Measurements from ENCODE around the gene NTSR1. TPM values are rescaled to one million over a fixed set of nuclear protein-coding genes. Genes with fewer than 3 reads are reported as not detected.
"Not testable (repeated sequence)": the region's sequence is repeated elsewhere in the genome, so short reads cannot be mapped to it uniquely, and the experiment has no call there.

The NTSR1 gene
- total RNA-seq, 1 donor from 2014 or later: not detected

DNA sequence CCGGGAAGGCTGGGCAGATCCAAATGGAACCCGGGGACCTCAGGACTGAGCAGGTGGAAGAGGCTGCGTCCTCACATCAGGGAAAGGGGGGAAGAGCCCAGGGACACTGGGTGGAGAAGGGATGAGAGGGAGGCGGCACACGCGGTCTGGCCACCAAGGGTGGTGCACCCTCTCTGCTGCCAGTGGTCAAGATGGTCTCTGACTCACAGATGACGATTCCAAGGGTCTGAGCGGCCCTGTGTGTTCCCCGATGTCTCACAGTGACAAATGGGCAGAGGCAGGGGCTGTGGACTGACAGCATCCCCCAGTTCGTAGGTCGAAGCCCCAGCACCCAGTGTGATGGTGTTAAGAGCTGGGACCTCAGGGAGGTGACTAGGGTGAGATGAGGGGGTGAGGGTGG is 34.3 kb upstream of the NTSR1 start:
- DNase-seq (ENCODE audit: low read depth): no peak

DNA sequence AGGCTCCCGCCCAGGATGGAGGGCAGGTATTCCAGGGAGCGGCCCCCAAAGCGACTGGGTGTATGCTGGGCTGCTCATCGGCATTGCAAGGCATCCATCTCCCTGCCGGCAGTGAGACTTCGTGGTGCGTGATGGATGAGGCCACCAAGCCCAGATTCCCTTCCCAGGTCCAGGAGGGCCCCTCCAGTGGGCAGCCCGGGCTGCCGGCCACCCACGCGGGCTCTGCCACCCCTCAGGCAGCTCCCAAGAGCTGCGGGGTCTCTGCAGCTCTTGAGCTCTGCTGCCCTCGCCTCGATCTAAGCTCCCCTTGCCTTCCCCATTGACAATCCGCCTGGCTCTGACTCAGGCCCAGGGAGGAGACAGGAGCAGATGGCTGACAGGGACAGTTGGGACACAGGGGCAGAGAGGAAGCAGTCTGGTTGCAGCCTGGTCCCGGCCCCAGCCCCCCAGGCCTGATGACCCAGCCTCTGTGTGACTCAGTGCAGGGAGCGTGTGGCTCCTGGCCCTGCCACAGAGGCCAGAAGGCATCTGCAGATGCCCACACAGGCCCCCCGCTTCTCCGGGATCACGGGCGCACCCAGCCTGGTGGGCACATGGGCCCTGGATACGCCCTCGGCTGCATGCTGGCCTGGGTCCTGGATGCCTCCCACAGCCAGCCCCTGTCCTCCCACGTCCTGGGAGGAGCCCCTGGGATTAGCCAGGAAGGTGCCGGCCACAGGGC is 33.3 kb upstream of the NTSR1 start:
- DNase-seq (ENCODE audit: low read depth): no peak

DNA sequence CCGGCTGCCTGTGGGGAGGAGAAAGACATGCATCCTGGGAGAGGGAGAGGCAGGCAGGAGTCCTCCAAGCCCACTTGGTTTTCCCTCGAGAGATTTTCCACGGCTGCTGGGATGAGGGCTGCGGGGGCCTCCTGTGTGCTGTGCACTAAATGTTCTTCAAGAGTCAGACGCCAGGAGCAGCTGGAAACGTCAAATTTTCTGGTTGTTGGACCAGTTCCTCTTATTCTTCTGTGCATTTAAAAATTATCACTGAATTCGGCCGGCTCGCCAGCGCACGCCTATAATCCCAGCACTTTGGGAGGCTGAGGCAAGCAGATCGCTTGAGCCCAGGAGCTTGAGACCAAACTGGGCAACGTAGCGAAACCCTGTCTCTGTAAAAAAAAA is 32.8 kb upstream of the NTSR1 start:
- DNase-seq (ENCODE audit: low read depth): no peak

DNA sequence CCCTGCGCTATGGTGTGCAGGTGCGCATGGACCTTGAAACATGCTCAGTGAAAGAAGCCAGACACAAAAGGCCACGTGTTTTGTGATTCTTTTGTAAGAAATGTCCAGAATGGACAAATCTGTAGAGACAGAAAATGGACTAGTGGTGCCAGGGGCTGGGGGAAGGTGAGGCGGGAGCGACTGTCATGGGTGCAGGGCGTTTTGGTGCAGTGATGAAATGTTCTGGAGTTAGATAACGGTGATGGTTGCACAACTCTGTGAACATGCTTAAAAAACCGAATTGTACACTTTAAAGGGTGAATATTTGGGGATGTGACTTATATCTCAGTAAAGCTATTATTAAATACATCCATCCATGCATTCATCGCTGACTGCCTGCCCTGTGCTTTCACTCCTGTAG is 31.7 kb upstream of the NTSR1 start:
- DNase-seq (ENCODE audit: low read depth): no peak

DNA sequence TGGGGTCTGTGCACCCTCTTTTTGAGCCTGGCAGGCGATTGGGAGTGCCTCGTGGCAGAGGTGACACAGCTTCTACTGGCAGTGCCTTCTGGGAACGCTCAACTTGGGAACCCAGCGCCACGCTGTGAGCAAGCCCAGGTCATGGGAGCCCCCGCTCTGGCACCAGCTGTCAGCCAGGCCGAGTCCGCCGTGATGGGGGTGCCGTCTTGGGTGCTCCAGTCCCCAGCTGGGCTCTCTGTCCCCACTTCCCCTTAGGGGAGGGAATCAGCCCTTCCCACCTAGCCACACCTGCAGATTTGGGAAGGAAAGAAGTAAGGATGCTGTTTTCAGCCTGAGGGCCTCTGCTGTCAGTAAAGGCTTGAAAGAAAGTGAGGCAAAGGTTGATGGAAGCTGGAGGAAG is 31.0 kb upstream of the NTSR1 start:
- DNase-seq (ENCODE audit: low read depth): no peak

DNA sequence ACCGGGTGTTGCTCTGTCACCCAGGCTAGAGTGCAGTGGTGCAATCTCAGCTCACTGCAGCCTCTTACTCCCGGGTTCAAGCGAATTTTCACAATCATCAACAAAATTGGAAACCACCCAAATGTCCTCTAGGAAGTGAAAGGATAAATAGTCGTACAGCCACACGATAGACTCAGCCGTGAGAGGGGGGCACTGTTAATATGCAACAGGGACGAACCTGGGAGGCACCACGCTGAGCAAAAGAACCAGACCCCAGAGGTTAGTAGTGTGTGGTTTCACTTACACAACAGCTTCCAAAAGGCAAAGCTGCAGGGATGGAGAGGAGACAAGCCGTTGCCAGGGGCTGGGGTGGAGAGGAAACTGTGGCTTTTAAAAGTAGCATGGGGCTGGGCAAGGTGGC is 30.1 kb upstream of the NTSR1 start:
- DNase-seq (ENCODE audit: low read depth): no peak

DNA sequence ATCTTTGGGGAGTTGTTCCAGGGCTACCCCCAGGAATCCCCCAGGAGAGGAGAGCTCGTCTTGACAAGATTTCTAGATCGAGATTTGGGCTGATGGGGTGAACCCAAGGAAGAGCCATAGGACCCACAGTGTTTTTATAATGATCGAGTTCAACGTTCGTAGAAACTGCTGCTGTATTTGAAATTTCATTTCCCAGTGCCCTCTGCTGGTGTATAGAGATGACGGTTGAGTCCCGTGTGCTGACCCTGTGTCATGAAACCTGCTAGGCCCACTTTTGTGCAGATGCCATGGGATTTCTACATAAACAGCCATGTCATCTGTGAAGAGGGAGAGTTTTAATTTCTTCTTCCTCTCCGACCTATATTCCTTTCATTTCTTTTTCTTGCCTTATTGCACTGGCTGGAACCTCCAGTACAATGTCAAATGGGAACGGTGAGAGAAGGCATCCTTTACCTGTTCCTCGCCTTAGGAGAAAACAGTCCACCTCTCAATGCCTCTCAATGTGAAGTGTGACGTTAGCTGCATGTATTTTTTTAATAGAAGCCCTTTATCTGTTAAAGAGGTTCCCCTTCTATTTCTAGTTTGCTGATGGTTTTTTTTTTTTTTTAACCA is 28.6 kb upstream of the NTSR1 start:
- DNase-seq (ENCODE audit: low read depth): no peak

DNA sequence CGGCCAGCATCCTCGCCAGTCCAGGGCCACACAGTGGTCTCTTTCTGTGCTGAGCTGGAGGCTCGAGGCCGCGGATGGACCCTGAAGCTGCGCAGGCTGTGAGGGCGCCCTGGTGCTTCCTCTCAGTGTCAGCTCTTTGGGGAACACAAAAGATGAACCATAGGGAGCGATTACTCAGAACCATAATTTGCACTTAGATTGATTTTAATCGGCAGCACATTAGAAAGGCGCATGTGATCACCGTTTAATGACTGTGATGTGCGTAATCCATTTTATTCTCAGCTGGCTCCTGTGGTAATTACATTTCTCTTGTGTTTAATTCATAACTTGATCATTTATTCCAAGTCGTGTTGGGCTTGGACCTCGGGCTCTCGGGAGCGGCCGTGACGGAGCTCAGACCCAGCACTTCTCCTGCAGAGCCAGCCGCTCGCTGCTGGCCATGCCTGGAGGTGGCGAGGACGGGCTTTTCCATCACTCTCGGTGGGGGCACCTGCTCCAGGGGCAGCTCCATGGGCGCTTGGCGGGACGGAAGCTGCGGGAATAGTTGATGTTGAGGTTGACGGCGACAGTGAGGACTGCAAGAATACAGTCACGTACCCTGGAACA is 25.6 kb upstream of the NTSR1 start:
- DNase-seq (ENCODE audit: low read depth): no peak

DNA sequence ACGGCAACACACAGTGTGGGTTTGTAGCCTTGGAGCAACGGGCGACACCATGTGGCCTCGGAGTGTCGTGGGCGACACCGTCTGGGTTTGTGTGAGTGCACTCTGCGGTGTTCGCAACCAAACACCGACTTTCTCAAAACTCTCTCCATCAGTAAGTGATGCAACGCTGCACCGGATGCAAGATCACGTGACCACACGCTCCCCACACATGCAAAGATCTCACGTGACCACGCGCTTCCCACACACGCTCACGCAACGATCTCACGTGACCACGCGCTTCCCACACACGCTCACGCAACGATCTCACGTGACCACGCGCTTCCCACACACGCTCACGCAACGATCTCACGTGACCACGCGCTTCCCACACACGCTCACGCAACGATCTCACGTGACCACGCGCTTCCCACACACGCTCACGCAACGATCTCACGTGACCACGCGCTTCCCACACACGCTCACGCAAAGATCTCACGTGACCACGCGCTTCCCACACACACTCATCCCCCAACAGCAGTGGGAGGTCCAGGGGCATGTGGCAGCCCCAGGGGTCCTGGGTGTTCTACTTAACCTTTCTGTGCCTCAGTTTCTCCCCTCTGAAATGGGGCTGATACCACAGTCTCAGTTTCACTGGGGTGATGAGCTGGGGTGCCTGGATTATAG is 24.8 kb upstream of the NTSR1 start:
- not testable (repeated sequence) for DNase-seq (ENCODE audit: low read depth)

DNA sequence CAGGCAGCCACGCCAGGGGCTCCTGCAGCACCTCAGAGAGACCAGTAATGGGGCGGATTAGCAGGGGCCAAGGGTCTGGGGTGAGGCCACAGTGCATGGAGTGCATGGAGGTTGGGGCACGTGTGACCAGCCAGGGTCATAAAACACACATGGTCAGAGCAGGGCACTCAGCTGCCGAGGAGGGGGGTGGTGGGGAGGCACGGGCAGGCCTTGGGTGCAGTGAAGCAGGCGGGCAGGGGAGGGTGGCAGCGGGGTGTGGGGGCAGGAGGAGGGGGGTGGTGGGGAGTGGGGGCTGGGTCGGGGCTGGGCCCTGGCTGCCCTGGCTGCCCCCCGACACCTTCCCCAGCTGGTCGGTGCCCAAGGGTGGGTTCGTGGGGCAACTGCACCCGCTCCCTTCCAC is 23.7 kb upstream of the NTSR1 start:
- no peak for DNase-seq (ENCODE audit: low read depth)

DNA sequence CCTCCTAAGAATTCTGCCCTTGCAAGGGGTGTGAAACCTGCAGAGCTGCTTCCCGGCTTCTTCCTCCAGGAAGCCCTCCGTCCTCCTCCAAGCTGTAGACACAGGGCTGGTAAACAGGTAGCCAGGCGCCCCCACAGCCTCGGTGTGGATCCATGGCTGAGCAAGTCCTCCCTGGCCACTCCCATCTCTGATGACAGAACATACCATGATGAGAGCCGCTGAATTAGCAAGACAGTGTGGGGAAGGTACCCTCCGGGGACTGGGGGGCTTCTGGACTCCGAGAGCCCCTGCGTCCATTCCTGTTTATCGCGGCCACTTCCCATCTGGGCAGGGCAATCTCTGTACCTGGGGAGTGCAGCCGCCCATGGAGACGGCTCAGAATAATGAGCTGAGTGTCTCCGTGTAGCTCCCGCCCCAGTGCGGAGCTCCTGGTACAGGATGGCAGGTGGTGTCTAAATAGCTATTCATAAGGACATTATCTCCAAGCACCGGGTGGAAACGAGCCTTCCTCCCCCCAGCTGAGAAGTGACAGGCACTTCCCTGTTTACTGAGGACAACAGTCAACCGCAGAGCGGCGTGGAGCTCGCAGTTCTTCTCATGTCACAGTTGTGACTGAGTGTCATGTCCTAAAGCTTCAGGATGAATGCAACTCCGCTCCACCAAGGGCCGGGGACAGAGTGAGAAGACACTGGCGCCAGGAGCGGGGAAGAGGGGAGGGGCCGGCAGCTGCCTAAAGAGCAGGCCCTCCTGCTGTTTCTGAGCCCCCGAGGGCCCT is 22.7 kb upstream of the NTSR1 start:
- DNase-seq (ENCODE audit: low read depth): no peak

DNA sequence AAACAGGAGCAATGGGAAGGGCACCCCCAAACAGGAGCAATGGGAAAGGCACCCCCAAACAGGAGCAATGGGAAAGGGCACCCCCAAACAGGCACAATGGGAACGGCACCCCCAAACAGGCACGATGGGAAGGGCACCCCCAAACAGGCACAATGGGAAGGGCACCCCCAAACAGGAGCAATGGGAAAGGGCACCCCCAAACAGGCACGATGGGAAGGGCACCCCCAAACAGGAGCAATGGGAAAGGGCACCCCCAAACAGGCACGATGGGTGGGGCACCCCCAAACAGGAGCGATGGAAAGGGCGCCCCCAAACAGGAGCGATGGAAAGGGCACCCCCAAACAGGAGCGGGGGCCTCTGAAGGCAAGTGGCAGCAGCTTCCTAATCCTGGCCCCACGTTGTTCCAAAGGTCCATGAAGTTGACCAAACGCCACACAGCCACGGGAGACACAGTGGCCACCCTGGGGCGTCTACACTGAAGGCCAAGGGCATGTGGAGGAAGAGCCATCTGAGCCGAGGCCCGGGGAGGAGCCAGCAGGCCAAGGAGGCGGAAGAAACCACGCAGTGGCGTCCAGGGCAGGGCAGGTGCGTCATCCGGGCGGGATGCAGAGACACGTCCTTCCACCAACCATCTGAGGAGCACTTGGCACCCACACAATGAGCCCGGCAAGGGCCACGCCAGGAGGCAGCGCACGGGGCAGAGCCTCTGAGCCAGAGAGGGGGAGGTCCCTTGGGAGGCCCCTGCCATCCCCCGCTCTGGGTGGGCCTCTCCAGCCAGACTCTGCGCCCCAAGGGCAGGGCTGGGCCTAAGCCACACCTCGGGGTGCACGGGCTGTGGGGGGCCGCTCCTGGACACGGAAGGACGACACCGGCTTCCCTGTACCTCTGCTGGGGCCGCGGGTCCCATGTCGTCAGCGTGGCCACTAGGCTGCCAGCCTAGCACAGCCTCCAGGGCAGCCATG is 21.5 kb upstream of the NTSR1 start:
- no peak for DNase-seq (ENCODE audit: low read depth)

DNA sequence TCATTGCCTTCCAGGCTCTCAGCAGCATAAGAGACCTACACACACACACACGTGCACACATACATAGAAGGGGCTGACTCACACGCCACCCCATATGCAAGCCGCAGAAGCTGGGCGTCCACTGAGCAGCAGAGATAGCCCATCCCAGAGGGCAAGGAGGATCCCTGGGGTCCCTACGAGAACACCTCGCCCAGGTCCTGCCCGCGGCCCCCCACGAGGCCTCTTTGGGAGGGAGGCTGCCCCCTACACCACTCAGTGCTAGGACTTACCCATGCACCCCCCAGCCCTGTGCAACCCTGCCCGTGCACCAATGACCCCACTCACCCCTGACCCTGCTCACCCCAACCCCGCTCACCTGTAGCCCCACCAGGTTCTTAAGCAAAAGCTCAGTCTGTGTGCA is 20.6 kb upstream of the NTSR1 start:
- no peak for DNase-seq (ENCODE audit: low read depth)

DNA sequence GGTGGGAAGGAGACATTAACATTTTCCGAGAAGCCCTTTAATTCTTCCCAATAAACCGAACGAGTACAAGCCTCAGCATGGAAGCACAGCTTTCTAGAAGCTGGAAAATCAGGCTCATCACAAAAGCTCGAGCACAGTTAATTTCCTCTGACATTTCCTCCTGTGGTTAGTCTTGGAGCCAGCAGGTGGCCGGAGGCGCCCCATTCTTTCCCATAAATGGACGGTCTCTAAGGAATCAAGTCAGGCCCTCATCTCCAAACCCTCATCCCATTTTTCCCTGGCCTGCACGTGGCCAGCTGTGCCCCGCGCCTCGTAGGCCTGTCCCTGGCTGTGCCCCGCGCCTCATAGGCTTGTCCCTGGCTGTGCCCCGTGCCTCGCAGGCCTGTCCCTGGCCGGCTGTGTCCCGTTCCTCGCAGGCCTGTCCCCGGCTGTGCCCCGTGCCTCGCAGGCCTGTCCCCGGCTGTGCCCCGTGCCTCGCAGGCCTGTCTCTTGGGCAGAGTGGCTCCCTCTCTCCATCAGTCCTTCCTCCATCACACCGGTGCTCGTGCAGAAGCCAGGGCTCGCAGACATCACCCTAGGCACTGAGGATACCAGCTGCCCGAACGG is 19.7 kb upstream of the NTSR1 start:
- no peak for DNase-seq (ENCODE audit: low read depth)

DNA sequence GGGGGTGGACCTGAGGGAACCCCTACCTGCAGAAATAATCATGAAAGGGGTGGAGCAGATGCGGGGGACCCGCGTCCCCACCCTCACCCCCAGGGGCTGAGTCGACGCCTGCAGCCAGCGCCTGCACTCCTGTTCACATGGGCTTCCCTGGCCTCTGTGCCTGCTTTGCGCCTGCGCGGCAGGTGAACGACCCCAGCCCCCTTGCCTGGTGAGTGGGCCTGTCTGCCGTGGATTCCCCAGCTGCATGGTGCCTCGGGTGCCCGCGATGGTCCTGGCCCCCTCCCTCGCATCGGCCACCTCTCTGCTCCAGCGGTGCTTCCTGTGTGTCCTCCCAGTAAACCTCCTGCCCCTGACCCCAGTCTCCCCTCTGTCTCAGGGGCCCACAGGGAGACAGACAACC is 18.8 kb upstream of the NTSR1 start:
- no peak for DNase-seq (ENCODE audit: low read depth)

DNA sequence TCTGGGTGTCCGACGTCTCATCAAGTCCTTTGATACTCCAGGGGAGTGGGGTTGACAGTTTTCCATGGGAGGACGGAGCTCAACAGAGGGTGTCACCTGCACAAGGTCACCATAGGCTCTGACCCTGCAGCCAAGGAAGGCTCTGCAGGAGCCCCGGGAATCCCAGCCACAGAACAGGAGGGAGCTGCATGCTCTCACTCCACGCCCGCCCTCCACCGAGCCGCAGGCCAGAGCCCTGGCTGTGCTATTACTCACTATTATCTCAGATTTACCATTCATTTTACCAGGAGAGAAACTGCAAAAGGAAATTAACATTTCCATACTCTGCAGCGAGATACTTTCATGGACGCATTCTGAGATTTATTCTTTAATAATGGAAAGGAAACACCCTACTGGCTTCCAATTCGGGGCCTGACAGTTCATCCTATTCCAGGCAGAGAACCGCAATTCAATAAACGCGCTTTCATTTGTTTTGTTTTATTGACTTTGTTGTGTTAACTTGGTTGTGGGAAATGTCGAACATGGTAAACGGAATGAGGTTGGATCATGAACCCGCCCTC is 18.3 kb upstream of the NTSR1 start:
- no peak for DNase-seq (ENCODE audit: low read depth)

DNA sequence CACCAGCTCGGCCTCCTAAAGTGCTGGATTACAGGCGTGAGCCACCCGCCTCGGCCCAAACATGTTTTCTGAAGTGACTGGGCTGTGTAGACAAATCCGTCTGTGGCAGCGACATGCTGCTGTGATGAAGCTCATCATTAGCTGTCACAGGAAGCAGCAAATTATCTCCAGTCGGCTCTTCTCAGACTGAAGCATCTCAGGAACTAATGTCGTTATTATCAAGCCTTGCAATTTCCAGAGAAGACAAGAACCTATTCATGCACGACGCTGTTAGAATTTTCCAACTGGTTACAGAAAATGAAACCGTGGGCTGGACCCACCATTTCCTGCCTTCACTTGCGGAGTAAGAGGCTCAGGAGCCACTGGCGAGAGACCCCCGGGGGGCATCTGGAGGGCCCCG is 17.1 kb upstream of the NTSR1 start:
- no peak for DNase-seq (ENCODE audit: low read depth)

DNA sequence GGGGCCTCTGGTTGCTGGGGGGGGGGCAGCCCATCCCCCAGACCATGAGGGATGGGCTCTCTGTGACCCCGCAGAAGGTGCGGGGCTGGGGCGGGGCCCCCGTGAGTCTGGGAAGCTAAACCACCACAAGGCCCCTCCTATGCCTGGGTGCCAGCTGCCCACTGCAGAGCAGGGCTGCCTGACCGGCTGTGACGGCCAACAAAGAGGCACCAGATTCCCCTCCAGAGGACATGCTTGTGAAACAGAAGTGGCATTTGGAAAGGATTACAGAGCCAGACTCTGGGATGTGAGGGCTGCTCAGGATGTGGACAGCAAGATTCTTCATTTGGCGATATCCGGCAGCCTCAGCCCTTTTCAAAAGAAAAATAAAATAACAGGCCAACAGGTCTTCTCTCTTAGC is 16.5 kb upstream of the NTSR1 start:
- DNase-seq (ENCODE audit: low read depth): no peak

DNA sequence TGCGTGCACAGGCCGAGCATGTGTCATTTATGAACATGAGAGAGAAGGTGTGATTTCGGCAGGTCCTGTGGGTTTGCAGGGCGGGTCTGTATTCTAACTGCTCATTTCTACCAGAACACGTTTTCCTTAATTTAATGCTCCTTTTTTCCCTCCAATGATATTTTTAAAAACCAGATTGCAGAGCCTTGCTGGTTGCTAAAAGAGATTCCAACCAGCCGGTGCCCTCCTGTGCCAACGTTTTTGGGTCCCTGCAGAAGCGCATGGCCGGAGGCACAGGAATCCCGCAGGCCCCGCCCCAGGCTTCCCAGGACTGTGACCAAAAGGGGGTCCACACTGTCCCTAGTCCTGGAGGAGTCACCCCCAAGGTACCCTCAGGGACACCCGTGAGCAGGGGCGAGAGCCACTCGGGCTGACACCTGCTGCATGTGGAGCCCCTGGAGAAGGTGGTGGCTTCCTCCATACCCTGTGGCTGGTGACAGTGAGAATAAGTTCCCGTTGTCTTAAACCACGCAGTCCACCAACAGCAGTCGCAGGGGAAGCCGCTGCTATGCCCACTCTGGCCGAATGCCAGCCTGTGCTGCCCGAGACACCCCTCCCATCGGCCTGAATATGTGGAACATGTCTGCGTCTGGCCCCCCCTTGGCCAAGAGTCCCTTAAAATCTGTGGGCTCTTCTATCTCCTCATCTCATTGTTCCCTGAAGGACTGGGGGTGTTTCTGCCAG is 15.7 kb upstream of the NTSR1 start:
- no peak for DNase-seq (ENCODE audit: low read depth)

DNA sequence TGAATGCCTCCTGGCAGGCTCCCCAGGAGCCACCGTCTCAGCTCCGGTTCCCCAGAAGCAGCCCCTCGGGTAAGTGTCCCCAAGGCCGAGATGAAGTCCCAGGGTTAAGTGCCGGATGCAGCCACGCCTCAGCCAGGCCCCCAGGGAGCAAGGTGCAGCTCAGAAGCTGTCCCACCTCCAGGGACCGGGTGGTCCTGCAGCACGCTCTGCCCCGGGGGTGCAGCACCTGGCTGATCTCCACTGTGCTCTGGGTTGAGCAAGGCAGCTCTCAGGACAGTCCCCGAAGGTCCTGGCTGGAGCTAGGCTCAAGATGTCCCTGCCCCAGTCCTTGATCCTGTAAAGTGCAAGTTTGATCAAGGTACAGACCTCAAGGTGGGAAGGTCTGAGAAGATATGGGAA is 15.1 kb upstream of the NTSR1 start:
- no peak for DNase-seq (ENCODE audit: low read depth)
